K562 (cell line): ENCODE data around the gene TRIM31. TPM values are rescaled to one million over a fixed set of nuclear protein-coding genes. Genes with fewer than 3 reads are reported as not detected.

Experiments
- ARID1B ChIP-seq: fragments of 450-650 bp; IDR thresholded peaks from 2 replicates; pipeline ENCODE4 v1.6.1; 2016; ENCODE audit warnings: antibody characterized with exemption, mild to moderate bottlenecking, inconsistent platforms
- CCAR2 ChIP-seq: fragments of 200-400 bp; formaldehyde crosslinking; IDR thresholded peaks from 2 replicates; pipeline ENCODE4 v1.6.1; 2017; ENCODE audit warnings: mild to moderate bottlenecking, low read depth, low read length
- FOXK1 ChIP-seq: sonication (generic); formaldehyde crosslinking; IDR thresholded peaks from 2 replicates; pipeline ENCODE4 v1.8.0; 2022; ENCODE audit warnings: missing genetic modification reagents, mild to moderate bottlenecking, borderline replicate concordance
- NBN ChIP-seq: fragments of 450-650 bp; IDR thresholded peaks from 2 replicates; pipeline ENCODE4 v1.6.1; 2016; ENCODE audit warnings: low read depth, mild to moderate bottlenecking
- NR2C2 ChIP-seq, 2 experiments: fragments of 200-800 bp in 1 of 2; sonication (Bioruptor generic) in 1 of 2; sonication (generic) in 1 of 2; formaldehyde crosslinking in 1 of 2; IDR thresholded peaks; 2 replicates each; pipeline versions ENCODE4 v1.6.1 to v1.8.0; 2016 to 2022; ENCODE audit warnings: mild to moderate bottlenecking in 1 of 2, missing compliant biosample characterization in 1 of 2, missing genetic modification characterization in 1 of 2, missing genetic modification reagents in 1 of 2
- NR2F6 ChIP-seq: fragments of 450-650 bp; formaldehyde crosslinking; IDR thresholded peaks from 2 replicates; pipeline ENCODE4 v1.4.0; 2020; ENCODE audit warnings: mild to moderate bottlenecking
- POLR2G ChIP-seq: fragments of 200-400 bp; formaldehyde crosslinking; IDR thresholded peaks from 2 replicates; pipeline ENCODE4 v1.6.1; 2017; ENCODE audit warnings: low read depth, mild to moderate bottlenecking, antibody characterized with exemption, low read length, moderate library complexity
- RBM17 ChIP-seq: fragments of 200-400 bp; formaldehyde crosslinking; IDR thresholded peaks from 2 replicates; pipeline ENCODE4 v1.6.1; 2017; ENCODE audit warnings: low read depth, mild to moderate bottlenecking, low read length, borderline replicate concordance
- SMARCC2 ChIP-seq: fragments of 450-650 bp; IDR thresholded peaks from 2 replicates; pipeline ENCODE4 v1.6.1; 2017; ENCODE audit warnings: antibody characterized with exemption, moderate library complexity, mild to moderate bottlenecking, low read depth
- TRIM28 ChIP-seq: fragments of 450-650 bp; IDR thresholded peaks from 2 replicates; pipeline ENCODE4 v1.6.1; 2017
- ZBTB17 ChIP-seq: fragments of 450-650 bp; formaldehyde crosslinking; IDR thresholded peaks from 2 replicates; pipeline ENCODE4 v1.4.0; 2020; ENCODE audit warnings: mild to moderate bottlenecking
- ZC3H4 ChIP-seq: sonication (generic); formaldehyde crosslinking; IDR thresholded peaks from 2 replicates; pipeline ENCODE4 v1.9.0; 2021; ENCODE audit warnings: missing genetic modification reagents, borderline replicate concordance
- ZFP30 ChIP-seq: fragments of 250-450 bp; sonication (Bioruptor Pico); IDR thresholded peaks from 2 replicates; pipeline ENCODE4 v1.8.0; 2022; ENCODE audit warnings: moderate library complexity, mild to moderate bottlenecking, inconsistent platforms, borderline replicate concordance
- ZNF232 ChIP-seq: sonication (generic); formaldehyde crosslinking; IDR thresholded peaks from 2 replicates; pipeline ENCODE4 v1.8.0; 2022; ENCODE audit warnings: mild to moderate bottlenecking, missing genetic modification reagents
- ZNF583 ChIP-seq: fragments of 250-450 bp; sonication (Bioruptor Pico); IDR thresholded peaks from 2 replicates; pipeline ENCODE4 v1.4.0; 2020
- ZNF830 ChIP-seq: fragments of 250-450 bp; sonication (Bioruptor Pico); IDR thresholded peaks from 2 replicates; pipeline ENCODE4 v1.5.0; 2021; ENCODE audit warnings: mild to moderate bottlenecking
- polyA plus RNA-seq, 8 experiments: library from polyadenylated mRNA; depleted of rRNA in 4 of 8; stranded (reverse) in 5 of 8; unstranded in 3 of 8; fragments of >200 nt; fragmentation: Nextera tagmentation in 2 of 8; fragmentation: Illumina TruSeq in 1 of 8; extraction: Ambion mirVana in 2 of 8; extraction: Trizol in 1 of 8; gene quantifications; 2 replicates each; pipeline versions ENCODE4 v1.2.1 to v1.2.3, GENCODE V29; 2011 to 2014; ENCODE audit warnings: inconsistent platforms in 1 of 8, missing spikeins in 1 of 8
- total RNA-seq, 7 experiments: library from RNA; depleted of rRNA in 6 of 7; stranded (reverse); fragments of >200 nt in 6 of 7; fragmentation: Illumina TruSeq in 2 of 7; extraction: Trizol in 2 of 7; gene quantifications; 2 replicates each; pipeline versions ENCODE4 v1.2.1 to v1.2.3, GENCODE V29; 2011 to 2021; ENCODE audit warnings: low replicate concordance in 1 of 7
- TF ChIP-seq, protein P1 (sequence below): fragments of 450-650 bp; formaldehyde crosslinking; IDR thresholded peaks from 2 replicates; pipeline ENCODE4 v1.4.0; 2022; ENCODE audit warnings: missing genetic modification characterization
- TF ChIP-seq, protein P2 (sequence below): fragments of 150-350 bp; IDR thresholded peaks from 2 replicates; pipeline ENCODE4 v1.6.1; 2014; ENCODE audit warnings: low read depth, mild to moderate bottlenecking, low read length, borderline replicate concordance
- TF ChIP-seq, protein P3 (sequence below): sonication (generic); formaldehyde crosslinking; IDR thresholded peaks from 2 replicates; pipeline ENCODE4 v1.8.1; 2023; ENCODE audit warnings: mild to moderate bottlenecking, missing genetic modification reagents
- TF ChIP-seq, protein P4 (sequence below): fragments of 450-650 bp; formaldehyde crosslinking; conservative IDR thresholded peaks from 2 replicates; pipeline ENCODE4 v1.4.0; 2022; ENCODE audit warnings: mild to moderate bottlenecking, missing genetic modification characterization

Gene TRIM31
- total and polyA plus RNA-seq, 9 of the 15 experiments (the other 6 are each of a cell fraction or from before 2014, with no cell fraction given) = not detected

DNA sequence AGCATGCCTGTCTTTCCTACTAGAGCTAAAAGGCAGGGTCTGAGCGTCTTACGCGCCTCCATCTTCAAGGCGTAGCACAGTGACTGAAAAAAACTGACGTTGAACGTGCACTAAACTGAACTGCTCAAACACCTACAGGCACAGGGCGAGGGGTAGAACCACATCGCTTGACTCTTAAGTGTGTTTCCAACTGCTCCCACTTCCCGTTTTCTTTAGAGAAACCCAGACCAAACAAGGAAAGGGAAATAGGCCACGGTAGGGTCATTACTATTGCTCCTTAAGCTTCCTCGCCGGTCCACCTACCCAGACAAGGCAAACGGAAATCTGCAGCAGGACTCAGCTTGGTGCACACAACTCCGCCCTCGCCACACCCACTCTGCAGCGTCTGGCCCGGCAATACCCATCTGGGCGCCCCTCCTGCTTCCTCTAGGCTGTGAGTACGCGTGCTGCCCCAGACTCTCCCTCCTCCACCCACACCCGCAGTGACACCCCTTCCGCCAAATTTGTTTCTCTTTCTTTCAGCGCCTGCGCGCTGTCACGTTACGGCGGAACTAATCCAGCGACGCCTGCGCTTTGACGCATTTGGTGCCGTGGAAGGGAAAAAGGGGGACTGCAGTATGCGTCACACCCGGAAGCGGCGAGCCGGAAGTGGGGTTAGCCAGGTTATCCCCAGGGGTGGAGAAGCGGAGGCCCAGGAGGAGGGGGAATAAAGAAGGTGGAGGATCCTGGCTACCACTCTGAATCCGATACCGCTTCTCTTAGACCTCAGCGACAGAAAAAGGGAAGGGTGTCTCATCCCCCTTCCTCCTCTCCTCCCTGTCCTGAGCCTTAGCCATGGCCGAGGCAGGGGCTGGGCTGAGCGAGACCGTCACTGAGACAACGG is 46.1 kb downstream of the TRIM31 start, which contains the start of gene PPP1R11 (continued):
- TF ChIP-seq ZC3H4 (CRISPR knock-in tag) (no peak), NR2F6 (CRISPR knock-in tag) (0 out of 2 replicates have a peak, but pooled peaks have one; percentile 67), SMARCC2 (no peak), NBN (no peak; the same call in 1 of the 2 replicates), TRIM28 (peak; percentile 18; the same call in 1 of the 2 replicates), RBM17 (no peak), NR2C2 (CRISPR knock-in tag; IDR thresholded peaks at IDR 0.05) (peak; percentile 27; the same call in 1 of the 2 replicates), NR2C2 (tag; IDR thresholded peaks at IDR 0.05) (peak; percentile 97), ZBTB17 (CRISPR knock-in tag) (peak; percentile 54), FOXK1 (CRISPR knock-in tag) (peak; percentile 83), ARID1B (no peak; the same call in 1 of the 2 replicates), ZFP30 (CRISPR knock-in tag) (no peak), CCAR2 (no peak; the same call in 1 of the 2 replicates), POLR2G (peak; percentile 82), ZNF830 (CRISPR knock-in tag) (no peak), ZNF232 (no peak), ZNF583 (CRISPR knock-in tag) (0 out of 2 replicates have a peak, but pooled peaks have one; percentile 29)
- TF ChIP-seq, protein P1, sequence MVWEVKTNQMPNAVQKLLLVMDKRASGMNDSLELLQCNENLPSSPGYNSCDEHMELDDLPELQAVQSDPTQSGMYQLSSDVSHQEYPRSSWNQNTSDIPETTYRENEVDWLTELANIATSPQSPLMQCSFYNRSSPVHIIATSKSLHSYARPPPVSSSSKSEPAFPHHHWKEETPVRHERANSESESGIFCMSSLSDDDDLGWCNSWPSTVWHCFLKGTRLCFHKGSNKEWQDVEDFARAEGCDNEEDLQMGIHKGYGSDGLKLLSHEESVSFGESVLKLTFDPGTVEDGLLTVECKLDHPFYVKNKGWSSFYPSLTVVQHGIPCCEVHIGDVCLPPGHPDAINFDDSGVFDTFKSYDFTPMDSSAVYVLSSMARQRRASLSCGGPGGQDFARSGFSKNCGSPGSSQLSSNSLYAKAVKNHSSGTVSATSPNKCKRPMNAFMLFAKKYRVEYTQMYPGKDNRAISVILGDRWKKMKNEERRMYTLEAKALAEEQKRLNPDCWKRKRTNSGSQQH (CRISPR knock-in tag) = no peak
- TF ChIP-seq, protein P2, sequence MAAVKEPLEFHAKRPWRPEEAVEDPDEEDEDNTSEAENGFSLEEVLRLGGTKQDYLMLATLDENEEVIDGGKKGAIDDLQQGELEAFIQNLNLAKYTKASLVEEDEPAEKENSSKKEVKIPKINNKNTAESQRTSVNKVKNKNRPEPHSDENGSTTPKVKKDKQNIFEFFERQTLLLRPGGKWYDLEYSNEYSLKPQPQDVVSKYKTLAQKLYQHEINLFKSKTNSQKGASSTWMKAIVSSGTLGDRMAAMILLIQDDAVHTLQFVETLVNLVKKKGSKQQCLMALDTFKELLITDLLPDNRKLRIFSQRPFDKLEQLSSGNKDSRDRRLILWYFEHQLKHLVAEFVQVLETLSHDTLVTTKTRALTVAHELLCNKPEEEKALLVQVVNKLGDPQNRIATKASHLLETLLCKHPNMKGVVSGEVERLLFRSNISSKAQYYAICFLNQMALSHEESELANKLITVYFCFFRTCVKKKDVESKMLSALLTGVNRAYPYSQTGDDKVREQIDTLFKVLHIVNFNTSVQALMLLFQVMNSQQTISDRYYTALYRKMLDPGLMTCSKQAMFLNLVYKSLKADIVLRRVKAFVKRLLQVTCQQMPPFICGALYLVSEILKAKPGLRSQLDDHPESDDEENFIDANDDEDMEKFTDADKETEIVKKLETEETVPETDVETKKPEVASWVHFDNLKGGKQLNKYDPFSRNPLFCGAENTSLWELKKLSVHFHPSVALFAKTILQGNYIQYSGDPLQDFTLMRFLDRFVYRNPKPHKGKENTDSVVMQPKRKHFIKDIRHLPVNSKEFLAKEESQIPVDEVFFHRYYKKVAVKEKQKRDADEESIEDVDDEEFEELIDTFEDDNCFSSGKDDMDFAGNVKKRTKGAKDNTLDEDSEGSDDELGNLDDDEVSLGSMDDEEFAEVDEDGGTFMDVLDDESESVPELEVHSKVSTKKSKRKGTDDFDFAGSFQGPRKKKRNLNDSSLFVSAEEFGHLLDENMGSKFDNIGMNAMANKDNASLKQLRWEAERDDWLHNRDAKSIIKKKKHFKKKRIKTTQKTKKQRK = no peak
- TF ChIP-seq, protein P3, sequence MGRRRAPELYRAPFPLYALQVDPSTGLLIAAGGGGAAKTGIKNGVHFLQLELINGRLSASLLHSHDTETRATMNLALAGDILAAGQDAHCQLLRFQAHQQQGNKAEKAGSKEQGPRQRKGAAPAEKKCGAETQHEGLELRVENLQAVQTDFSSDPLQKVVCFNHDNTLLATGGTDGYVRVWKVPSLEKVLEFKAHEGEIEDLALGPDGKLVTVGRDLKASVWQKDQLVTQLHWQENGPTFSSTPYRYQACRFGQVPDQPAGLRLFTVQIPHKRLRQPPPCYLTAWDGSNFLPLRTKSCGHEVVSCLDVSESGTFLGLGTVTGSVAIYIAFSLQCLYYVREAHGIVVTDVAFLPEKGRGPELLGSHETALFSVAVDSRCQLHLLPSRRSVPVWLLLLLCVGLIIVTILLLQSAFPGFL = no peak
- TF ChIP-seq, protein P4, sequence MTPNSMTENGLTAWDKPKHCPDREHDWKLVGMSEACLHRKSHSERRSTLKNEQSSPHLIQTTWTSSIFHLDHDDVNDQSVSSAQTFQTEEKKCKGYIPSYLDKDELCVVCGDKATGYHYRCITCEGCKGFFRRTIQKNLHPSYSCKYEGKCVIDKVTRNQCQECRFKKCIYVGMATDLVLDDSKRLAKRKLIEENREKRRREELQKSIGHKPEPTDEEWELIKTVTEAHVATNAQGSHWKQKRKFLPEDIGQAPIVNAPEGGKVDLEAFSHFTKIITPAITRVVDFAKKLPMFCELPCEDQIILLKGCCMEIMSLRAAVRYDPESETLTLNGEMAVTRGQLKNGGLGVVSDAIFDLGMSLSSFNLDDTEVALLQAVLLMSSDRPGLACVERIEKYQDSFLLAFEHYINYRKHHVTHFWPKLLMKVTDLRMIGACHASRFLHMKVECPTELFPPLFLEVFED (CRISPR knock-in tag) = 0 out of 2 replicates have a peak, but pooled peaks have one; percentile 71
